Neutrophil (primary cell): ENCODE measurements around the gene TTC7B.

ENCODE experiments used
- H3K27ac ChIP-seq: fragments of 200-600 bp; sonication (generic); 2 replicates; pipeline ENCODE4 v1.5.1; 2016; ENCODE audit warnings: mild to moderate bottlenecking, moderate library complexity
- H3K27me3 ChIP-seq: fragments of 200-600 bp; sonication (generic); 2 replicates; pipeline ENCODE4 v1.6.0; 2016; ENCODE audit warnings: mild to moderate bottlenecking
- H3K36me3 ChIP-seq: fragments of 200-600 bp; sonication (generic); 2 replicates; pipeline ENCODE4 v1.5.1; 2017
- H3K4me1 ChIP-seq, 2 experiments: fragments of 200-600 bp in 1 of 2; sonication (generic) in 1 of 2; 1 replicate in 1 of 2; 2 replicates in 1 of 2; pipeline versions ENCODE4 v1.5.1 to v1.6.1; 2013 to 2016; ENCODE audit warnings: low read depth in 1 of 2, low read length in 1 of 2, mild to moderate bottlenecking in 1 of 2, moderate library complexity in 1 of 2; ENCODE audit not compliant: control insufficient read depth in 1 of 2, insufficient read depth in 1 of 2
- H3K4me3 ChIP-seq, 2 experiments: fragments of 200-600 bp in 1 of 2; sonication (generic) in 1 of 2; 1 replicate in 1 of 2; 2 replicates in 1 of 2; pipeline ENCODE4 v1.5.1; 2013 to 2016; ENCODE audit warnings: low read depth in 1 of 2, low read length in 1 of 2, mild to moderate bottlenecking in 1 of 2, moderate library complexity in 1 of 2
- H3K9me3 ChIP-seq: fragments of 200-600 bp; sonication (generic); 2 replicates; pipeline ENCODE4 v1.5.1; 2016
- TF ChIP-seq, protein P1 (sequence below): fragments of 200-600 bp; sonication (generic); IDR thresholded peaks from 2 replicates; pipeline ENCODE4 v1.5.1; 2016; ENCODE audit warnings: antibody characterized with exemption

Gene TTC7B

DNA sequence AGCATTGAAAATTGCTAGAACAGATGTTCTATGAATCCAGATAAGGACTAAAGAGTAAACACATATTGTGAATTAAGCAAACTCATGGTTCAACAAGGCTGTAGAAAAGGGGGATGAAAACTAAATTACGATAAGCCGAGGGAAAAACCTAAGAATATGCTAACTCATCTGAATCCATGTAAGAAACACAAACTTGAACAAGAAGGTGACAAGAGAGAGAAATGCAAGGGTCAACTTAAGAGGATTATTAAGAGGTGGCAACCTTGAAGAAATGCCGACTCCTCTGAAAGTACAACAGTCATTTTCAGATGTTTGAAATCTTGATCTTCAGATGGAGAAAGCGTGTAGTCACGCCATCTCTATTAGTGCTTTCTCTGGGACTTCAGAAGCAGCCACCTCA lies 128.6 kb downstream of the TTC7B start:
- TF ChIP-seq, protein P1, sequence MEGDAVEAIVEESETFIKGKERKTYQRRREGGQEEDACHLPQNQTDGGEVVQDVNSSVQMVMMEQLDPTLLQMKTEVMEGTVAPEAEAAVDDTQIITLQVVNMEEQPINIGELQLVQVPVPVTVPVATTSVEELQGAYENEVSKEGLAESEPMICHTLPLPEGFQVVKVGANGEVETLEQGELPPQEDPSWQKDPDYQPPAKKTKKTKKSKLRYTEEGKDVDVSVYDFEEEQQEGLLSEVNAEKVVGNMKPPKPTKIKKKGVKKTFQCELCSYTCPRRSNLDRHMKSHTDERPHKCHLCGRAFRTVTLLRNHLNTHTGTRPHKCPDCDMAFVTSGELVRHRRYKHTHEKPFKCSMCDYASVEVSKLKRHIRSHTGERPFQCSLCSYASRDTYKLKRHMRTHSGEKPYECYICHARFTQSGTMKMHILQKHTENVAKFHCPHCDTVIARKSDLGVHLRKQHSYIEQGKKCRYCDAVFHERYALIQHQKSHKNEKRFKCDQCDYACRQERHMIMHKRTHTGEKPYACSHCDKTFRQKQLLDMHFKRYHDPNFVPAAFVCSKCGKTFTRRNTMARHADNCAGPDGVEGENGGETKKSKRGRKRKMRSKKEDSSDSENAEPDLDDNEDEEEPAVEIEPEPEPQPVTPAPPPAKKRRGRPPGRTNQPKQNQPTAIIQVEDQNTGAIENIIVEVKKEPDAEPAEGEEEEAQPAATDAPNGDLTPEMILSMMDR = no peak
- Histone ChIP-seq H3K9me3 (no peaks in the 10 kb centered on the region), H3K4me3 (no peak overlapping the region), H3K36me3 (peaks cover 26% of the 10 kb centered on the region), H3K27ac (peak overlapping the region; percentile 52), H3K4me1 (peaks cover 33 to 35% of the 10 kb centered on the region in 2 experiments), H3K27me3 (no peaks in the 10 kb centered on the region)

DNA sequence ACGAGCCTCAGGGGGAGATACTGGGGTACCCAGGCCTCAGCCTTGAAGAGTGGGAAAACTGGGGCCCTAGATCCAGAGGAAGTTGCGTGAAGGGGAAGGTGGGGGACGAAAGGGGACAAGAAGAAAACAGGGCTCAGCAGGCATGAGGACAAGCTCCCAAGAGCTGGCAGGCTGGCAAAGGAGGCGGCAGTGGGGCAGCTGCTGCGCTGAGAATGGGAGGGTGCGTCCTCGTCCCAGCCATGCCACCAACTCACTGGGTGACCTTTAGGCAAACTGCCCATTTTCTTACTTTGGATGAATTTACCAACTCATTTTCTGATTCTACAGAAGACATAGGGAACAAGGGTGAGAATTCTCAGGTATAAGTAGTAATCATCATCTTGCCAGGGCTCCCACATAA lies 133.6 kb downstream of the TTC7B start:
- Histone ChIP-seq H3K4me1 (peaks cover 26 to 29% of the 10 kb centered on the region in 2 experiments), H3K36me3 (peaks cover 18% of the 10 kb centered on the region), H3K9me3 (no peaks in the 10 kb centered on the region), H3K27me3 (no peaks in the 10 kb centered on the region), H3K27ac (peak overlapping the region; percentile 58), H3K4me3 (no peak overlapping the region)
- TF ChIP-seq, protein P1 = no peak

DNA sequence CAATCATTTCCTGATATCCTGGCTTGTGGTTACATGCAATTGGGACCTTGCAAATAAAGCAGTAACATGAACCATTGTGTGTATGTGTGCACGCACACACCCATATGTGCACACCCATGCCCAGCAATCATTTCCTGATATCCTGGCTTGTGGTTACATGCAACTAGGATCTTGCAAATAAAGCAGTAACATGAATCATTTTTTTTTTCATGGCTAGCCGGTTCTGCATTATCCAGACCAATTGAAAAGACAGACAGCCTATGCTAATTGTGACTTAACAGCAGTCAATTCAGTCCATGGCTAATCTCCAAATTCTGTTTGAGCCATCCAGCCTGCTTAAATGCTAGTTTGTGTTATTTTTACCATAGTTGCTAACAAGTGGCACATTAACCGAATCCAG lies 134.3 kb downstream of the TTC7B start:
- Histone ChIP-seq H3K27me3 (no peaks in the 10 kb centered on the region), H3K4me3 (no peak overlapping the region), H3K27ac (peak overlapping the region; percentile 58), H3K4me1 (peaks cover 19 to 23% of the 10 kb centered on the region in 2 experiments), H3K36me3 (peaks cover 18% of the 10 kb centered on the region), H3K9me3 (no peaks in the 10 kb centered on the region)
- TF ChIP-seq, protein P1 = no peak

DNA sequence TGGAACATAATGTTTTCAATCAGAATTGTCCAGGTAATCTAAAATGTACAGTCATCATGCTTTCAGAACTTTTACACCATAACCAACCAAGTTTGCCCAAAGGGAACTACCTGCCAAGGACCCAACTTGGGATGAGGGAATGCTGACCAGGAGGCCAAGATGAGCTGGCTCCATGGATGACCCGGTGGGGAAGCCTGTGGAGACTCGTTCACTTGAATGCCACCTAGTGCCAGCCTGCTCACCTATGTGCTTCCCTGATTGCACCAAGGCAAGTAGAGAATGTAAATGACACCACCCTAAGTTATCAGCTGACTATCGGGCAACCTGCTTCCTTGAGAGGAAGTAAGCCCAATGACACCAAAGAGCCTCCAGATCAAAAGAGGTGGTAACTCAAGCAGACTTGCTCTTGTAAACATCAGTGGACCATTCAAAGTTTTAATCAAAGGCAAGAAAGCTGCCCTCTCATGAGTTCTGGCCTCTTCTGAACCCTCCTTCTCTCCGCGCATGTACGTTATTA lies 137.3 kb downstream of the TTC7B start:
- Histone ChIP-seq H3K9me3 (no peaks in the 10 kb centered on the region), H3K4me3 (no peak overlapping the region), H3K27me3 (no peaks in the 10 kb centered on the region), H3K4me1 (peaks cover 26 to 28% of the 10 kb centered on the region in 2 experiments), H3K27ac (no peak overlapping the region), H3K36me3 (peaks cover 28% of the 10 kb centered on the region)
- TF ChIP-seq, protein P1 = no peak

DNA sequence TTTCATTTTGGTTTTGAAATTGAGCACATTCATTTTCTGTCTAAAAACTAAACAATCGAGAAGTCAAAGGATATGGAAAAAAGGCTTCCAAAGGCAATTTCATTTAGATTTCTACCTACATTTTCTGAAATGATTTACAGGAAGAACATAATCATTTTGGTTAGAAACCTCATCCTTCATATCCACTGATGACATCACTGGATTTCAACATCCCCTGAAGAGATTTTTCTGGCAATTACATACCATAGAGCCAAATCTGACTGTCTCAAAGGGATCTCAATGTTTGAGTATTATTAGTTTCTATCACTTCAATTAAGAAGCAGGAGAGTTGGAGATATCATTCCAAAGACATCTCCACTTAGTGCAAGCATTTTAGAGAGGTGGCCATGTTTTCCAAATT lies 137.8 kb downstream of the TTC7B start:
- H3K4me3 ChIP-seq = no peak overlapping the region
- peaks cover 30 to 33% of the 10 kb centered on the region in 2 experiments for H3K4me1 ChIP-seq
- H3K27ac ChIP-seq = no peak overlapping the region
- no peaks in the 10 kb centered on the region for H3K27me3 ChIP-seq
- H3K36me3 ChIP-seq = peaks cover 23% of the 10 kb centered on the region
- TF ChIP-seq, protein P1 = no peak
- H3K9me3 ChIP-seq = no peaks in the 10 kb centered on the region
